ENCODE data around the gene HIP1. TPM values are rescaled to one million over a fixed set of nuclear protein-coding genes. Genes with fewer than 3 reads are reported as not detected.
"Not testable (repeated sequence)": the region's sequence is repeated elsewhere in the genome, so short reads cannot be mapped to it uniquely, and the experiment has no call there.

HIP1 gene
- total and polyA plus RNA-seq, 5 donors from 2014 or later: 0.29 to 10.7 (median 0.79) TPM

- no peak overlapping the region for H3K27ac ChIP-seq (ENCODE audit: insufficient read depth, low read length, poor library complexity, severe bottlenecking)
- ATAC-seq (ENCODE audit: low read depth in 2 of 2) (no peak), DNase-seq (no peak)
- no peaks in the 10 kb centered on the region for H3K27me3 ChIP-seq (ENCODE audit: control insufficient read depth, insufficient read depth, low read length)
- H3K4me3 ChIP-seq (ENCODE audit: low read depth, low read length): no peak overlapping the region
- H3K36me3 ChIP-seq (ENCODE audit: control insufficient read depth, insufficient read depth, low read length): no peaks in the 10 kb centered on the region
- H3K9me3 ChIP-seq (ENCODE audit: control insufficient read depth in 2 of 2, low read length in 2 of 2): no peaks in the 10 kb centered on the region
- Mint-ChIP-seq H3K27me3 (peaks cover 4% of the 10 kb centered on the region), H3K4me1 (no peaks in the 10 kb centered on the region), H3K9me3 (peaks cover 0 to 1% (median 0%) of the 10 kb centered on the region in 7 donors), H3K36me3 (no peaks in the 10 kb centered on the region), H3K4me3 (no peak overlapping the region), H3K27ac (no peak overlapping the region)
- no peaks in the 10 kb centered on the region for H3K4me1 ChIP-seq (ENCODE audit: control insufficient read depth, insufficient read depth, low read length, poor library complexity, severe bottlenecking)
These were observed 46.8 kb downstream of the HIP1 start for GRCh38 chr7:75691793-75692543.

- H3K27me3 Mint-ChIP-seq: no peaks in the 10 kb centered on the region
- Histone ChIP-seq H3K36me3 (ENCODE audit: control insufficient read depth, insufficient read depth, low read length) (no peaks in the 10 kb centered on the region), H3K4me1 (ENCODE audit: control insufficient read depth, insufficient read depth, low read length, poor library complexity, severe bottlenecking) (no peaks in the 10 kb centered on the region), H3K4me3 (ENCODE audit: low read depth, low read length) (no peak overlapping the region), H3K27ac (ENCODE audit: insufficient read depth, low read length, poor library complexity, severe bottlenecking) (no peak overlapping the region), H3K9me3 (ENCODE audit: control insufficient read depth in 2 of 2, low read length in 2 of 2) (no peaks in the 10 kb centered on the region), H3K27me3 (ENCODE audit: control insufficient read depth, insufficient read depth, low read length) (no peaks in the 10 kb centered on the region)
- H3K27ac Mint-ChIP-seq: no peak overlapping the region
- DNase-seq (no peak), ATAC-seq (ENCODE audit: low read depth in 2 of 2) (no peak)
- no peaks in the 10 kb centered on the region for H3K36me3 Mint-ChIP-seq
- H3K4me3 Mint-ChIP-seq: no peak overlapping the region
- H3K4me1 Mint-ChIP-seq: no peaks in the 10 kb centered on the region
- H3K9me3 Mint-ChIP-seq: peaks cover 0 to 1% (median 0%) of the 10 kb centered on the region in 7 donors
These were observed 48.6 kb downstream of the HIP1 start for GRCh38 chr7:75690121-75690523.

- no peak overlapping the region for H3K27ac Mint-ChIP-seq
- Histone ChIP-seq H3K36me3 (ENCODE audit: control insufficient read depth, insufficient read depth, low read length) (no peaks in the 10 kb centered on the region), H3K4me1 (ENCODE audit: control insufficient read depth, insufficient read depth, low read length, poor library complexity, severe bottlenecking) (no peaks in the 10 kb centered on the region), H3K27me3 (ENCODE audit: control insufficient read depth, insufficient read depth, low read length) (no peaks in the 10 kb centered on the region), H3K27ac (ENCODE audit: insufficient read depth, low read length, poor library complexity, severe bottlenecking) (no peak overlapping the region), H3K9me3 (ENCODE audit: control insufficient read depth in 2 of 2, low read length in 2 of 2) (no peaks in the 10 kb centered on the region), H3K4me3 (ENCODE audit: low read depth, low read length) (no peak overlapping the region)
- peaks cover 0 to 1% (median 0%) of the 10 kb centered on the region in 7 donors for H3K9me3 Mint-ChIP-seq
- H3K4me1 Mint-ChIP-seq: no peaks in the 10 kb centered on the region
- DNase-seq (no peak), ATAC-seq (ENCODE audit: low read depth in 2 of 2) (no peak)
- H3K36me3 Mint-ChIP-seq: no peaks in the 10 kb centered on the region
- H3K4me3 Mint-ChIP-seq: no peak overlapping the region
- no peaks in the 10 kb centered on the region for H3K27me3 Mint-ChIP-seq
These were observed 49.3 kb downstream of the HIP1 start for GRCh38 chr7:75689246-75690099.

- Histone ChIP-seq H3K4me1 (ENCODE audit: control insufficient read depth, insufficient read depth, low read length, poor library complexity, severe bottlenecking) (no peaks in the 10 kb centered on the region), H3K9me3 (ENCODE audit: control insufficient read depth in 2 of 2, low read length in 2 of 2) (no peaks in the 10 kb centered on the region), H3K27me3 (ENCODE audit: control insufficient read depth, insufficient read depth, low read length) (no peaks in the 10 kb centered on the region), H3K27ac (ENCODE audit: insufficient read depth, low read length, poor library complexity, severe bottlenecking) (no peak overlapping the region), H3K4me3 (ENCODE audit: low read depth, low read length) (no peak overlapping the region), H3K36me3 (ENCODE audit: control insufficient read depth, insufficient read depth, low read length) (no peaks in the 10 kb centered on the region)
- H3K4me1 Mint-ChIP-seq: no peaks in the 10 kb centered on the region
- H3K36me3 Mint-ChIP-seq: no peaks in the 10 kb centered on the region
- H3K27ac Mint-ChIP-seq: no peak overlapping the region
- no peak overlapping the region for H3K4me3 Mint-ChIP-seq
- ATAC-seq (ENCODE audit: low read depth in 2 of 2) (no peak), DNase-seq (no peak)
- peaks cover 0 to 1% (median 0%) of the 10 kb centered on the region in 7 donors for H3K9me3 Mint-ChIP-seq
- no peaks in the 10 kb centered on the region for H3K27me3 Mint-ChIP-seq
These were observed 50.3 kb downstream of the HIP1 start for GRCh38 chr7:75688200-75689136.

GRCh38 chr7:75687246-75688088 is 51.3 kb downstream of the HIP1 start:
- no peak overlapping the region for H3K4me3 ChIP-seq (ENCODE audit: low read depth, low read length)
- H3K27me3 Mint-ChIP-seq: no peaks in the 10 kb centered on the region
- ATAC-seq (ENCODE audit: low read depth in 2 of 2): no peak

GRCh38 chr7:75686551-75686950 is 52.2 kb downstream of the HIP1 start:
- no peak overlapping the region for H3K4me3 Mint-ChIP-seq
- no peaks in the 10 kb centered on the region for H3K9me3 Mint-ChIP-seq
- no peak overlapping the region for H3K27ac ChIP-seq (ENCODE audit: insufficient read depth, low read length, poor library complexity, severe bottlenecking)
- H3K27me3 ChIP-seq (ENCODE audit: control insufficient read depth, insufficient read depth, low read length): no peaks in the 10 kb centered on the region
- no peak for DNase-seq
- no peak overlapping the region for H3K27ac Mint-ChIP-seq
- no peaks in the 10 kb centered on the region for H3K4me1 ChIP-seq (ENCODE audit: control insufficient read depth, insufficient read depth, low read length, poor library complexity, severe bottlenecking)
- H3K4me3 ChIP-seq (ENCODE audit: low read depth, low read length): no peak overlapping the region
- H3K27me3 Mint-ChIP-seq: no peaks in the 10 kb centered on the region
- no peak for ATAC-seq (ENCODE audit: low read depth in 2 of 2)
- no peaks in the 10 kb centered on the region for H3K36me3 ChIP-seq (ENCODE audit: control insufficient read depth, insufficient read depth, low read length)
- H3K9me3 ChIP-seq (ENCODE audit: control insufficient read depth in 2 of 2, low read length in 2 of 2): no peaks in the 10 kb centered on the region
- no peaks in the 10 kb centered on the region for H3K36me3 Mint-ChIP-seq
- H3K4me1 Mint-ChIP-seq: no peaks in the 10 kb centered on the region

More at GRCh38 chr7:75687246-75688088, 51.3 kb downstream of the HIP1 start:
- no peak for DNase-seq
- Mint-ChIP-seq H3K36me3 (no peaks in the 10 kb centered on the region), H3K9me3 (no peaks in the 10 kb centered on the region), H3K4me3 (no peak overlapping the region), H3K27ac (no peak overlapping the region), H3K4me1 (no peaks in the 10 kb centered on the region)
- Histone ChIP-seq H3K36me3 (ENCODE audit: control insufficient read depth, insufficient read depth, low read length) (no peaks in the 10 kb centered on the region), H3K27me3 (ENCODE audit: control insufficient read depth, insufficient read depth, low read length) (no peaks in the 10 kb centered on the region), H3K27ac (ENCODE audit: insufficient read depth, low read length, poor library complexity, severe bottlenecking) (no peak overlapping the region), H3K9me3 (ENCODE audit: control insufficient read depth in 2 of 2, low read length in 2 of 2) (no peaks in the 10 kb centered on the region), H3K4me1 (ENCODE audit: control insufficient read depth, insufficient read depth, low read length, poor library complexity, severe bottlenecking) (no peaks in the 10 kb centered on the region)

- H3K27ac Mint-ChIP-seq, H3K4me1 Mint-ChIP-seq, DNase-seq: not testable (repeated sequence)
These were observed 56.7 kb downstream of the HIP1 start for GRCh38 chr7:75682052-75682451.

More at GRCh38 chr7:75682052-75682451, 56.7 kb downstream of the HIP1 start:
- H3K4me1 ChIP-seq (ENCODE audit: control insufficient read depth, insufficient read depth, low read length, poor library complexity, severe bottlenecking); H3K27me3 ChIP-seq (ENCODE audit: control insufficient read depth, insufficient read depth, low read length); H3K36me3 Mint-ChIP-seq; H3K9me3 Mint-ChIP-seq; H3K27ac ChIP-seq (ENCODE audit: insufficient read depth, low read length, poor library complexity, severe bottlenecking); H3K27me3 Mint-ChIP-seq; H3K4me3 Mint-ChIP-seq; H3K9me3 ChIP-seq (ENCODE audit: control insufficient read depth in 2 of 2, low read length in 2 of 2); H3K36me3 ChIP-seq (ENCODE audit: control insufficient read depth, insufficient read depth, low read length); H3K4me3 ChIP-seq (ENCODE audit: low read depth, low read length); ATAC-seq (ENCODE audit: low read depth in 2 of 2): not testable (repeated sequence)

Measured in CD4-positive, CD25-positive, alpha-beta regulatory T cell (primary cell).